CD4-positive, alpha-beta memory T cell (primary cell): ENCODE data around the gene CORIN. TPM values are rescaled to one million over a fixed set of nuclear protein-coding genes. Genes with fewer than 3 reads are reported as not detected.
A peak's percentile ranks its signal among the peaks of the same experiment; 100 is the strongest.

ENCODE experiments used
- CTCF ChIA-PET: fragments of 350-600 bp; sonication (Branson Sonifier 250); formaldehyde crosslinking; loops from one replicate; lab custom pipeline; 2021; ENCODE audit warnings: inconsistent platforms; ENCODE audit not compliant: partially characterized antibody; lab: Charles Lee
- POLR2A ChIA-PET: fragments of 350-600 bp; sonication (Branson Sonifier 250); formaldehyde crosslinking; loops from one replicate; lab custom pipeline; 2021; ENCODE audit not compliant: partially characterized antibody; lab: Charles Lee
- DNase-seq, 5 donors: peaks; one replicate each; pipeline versions ENCODE4 v3.0.0 to v3.0.0-alpha.2; 2020 to 2022; ENCODE audit warnings: mixed read lengths in 1 of 5
- H3K27ac ChIP-seq: one replicate; pipeline ENCODE4 v1.7.0; 2013; ENCODE audit warnings: low read depth, low read length
- H3K27me3 ChIP-seq: 2 replicates; pipeline ENCODE4 v1.7.0; 2013; ENCODE audit warnings: mild to moderate bottlenecking, low read length, moderate library complexity; ENCODE audit not compliant: insufficient read depth
- H3K36me3 ChIP-seq: 2 replicates; pipeline ENCODE4 v1.7.0; 2013; ENCODE audit warnings: mild to moderate bottlenecking, low read length, moderate library complexity; ENCODE audit not compliant: insufficient read depth
- H3K4me1 ChIP-seq: 2 replicates; pipeline ENCODE4 v1.7.0; 2013; ENCODE audit warnings: mild to moderate bottlenecking, low read length, moderate library complexity; ENCODE audit not compliant: insufficient read depth
- H3K4me3 ChIP-seq, 2 donors: one replicate each; pipeline ENCODE4 v1.7.0; 2013; ENCODE audit warnings: low read length in 2 of 2, mild to moderate bottlenecking in 1 of 2
- H3K9me3 ChIP-seq, 2 donors: one replicate each; pipeline ENCODE4 v1.7.0; 2013; ENCODE audit warnings: low read length in 2 of 2, control low read depth in 1 of 2; ENCODE audit not compliant: control insufficient read depth in 1 of 2
- H3K27ac Mint-ChIP-seq, 7 donors: one replicate each; pipeline ENCODE4 v1.8.0; 2020 to 2021; ENCODE audit warnings: mixed read lengths in 7 of 7, mild to moderate bottlenecking in 6 of 7, inconsistent platforms in 3 of 7, moderate library complexity in 3 of 7
- H3K27me3 Mint-ChIP-seq, 2 donors: one replicate each; pipeline ENCODE4 v1.8.0; 2020 to 2021; ENCODE audit warnings: mixed read lengths in 2 of 2
- H3K36me3 Mint-ChIP-seq, 2 donors: one replicate each; pipeline ENCODE4 v1.8.0; 2020 to 2021; ENCODE audit warnings: mixed read lengths in 2 of 2, inconsistent platforms in 1 of 2, mild to moderate bottlenecking in 1 of 2
- H3K4me1 Mint-ChIP-seq, 4 donors: one replicate each; pipeline ENCODE4 v1.8.0; 2020 to 2021; ENCODE audit warnings: mixed read lengths in 4 of 4, mild to moderate bottlenecking in 1 of 4
- H3K4me3 Mint-ChIP-seq, 8 donors: one replicate each; pipeline ENCODE4 v1.8.0; 2020 to 2021; ENCODE audit warnings: mixed read lengths in 8 of 8, mild to moderate bottlenecking in 7 of 8, moderate library complexity in 6 of 8, inconsistent platforms in 3 of 8
- H3K9me3 Mint-ChIP-seq, 8 donors: one replicate each; pipeline ENCODE4 v1.8.0; 2020 to 2021; ENCODE audit warnings: mixed read lengths in 8 of 8, mild to moderate bottlenecking in 5 of 8, inconsistent platforms in 3 of 8, moderate library complexity in 1 of 8
- intact Hi-C: fragments of 100-400 bp; cut with micrococcal nuclease; formaldehyde crosslinking; loops from one replicate; pipeline ENCODE4 v1.15.1; 2023
- polyA plus RNA-seq, 2 donors: library from polyadenylated mRNA; unstranded; fragments of 300-500 nt; fragmentation: Illumina TruSeq; gene quantifications; one replicate each; pipeline ENCODE4 v1.2.3, GENCODE V29; 2021
- total RNA-seq, 2 experiments: library from RNA; stranded (reverse); gene quantifications; one replicate each; pipeline ENCODE4 v1.2.3, GENCODE V29; 2021

Gene CORIN
- total and polyA plus RNA-seq, 4 experiments from 2014 or later, result 0.30 to 1.1 (median 0.36) TPM; not detected in 1

GRCh38 chr4:47849466-47849865 lies 11.6 kb upstream of the CORIN start:
- CTCF ChIA-PET, result no interaction called here
- intact Hi-C loops, result no loop called here
- H3K9me3 Mint-ChIP-seq, result peaks cover 0 to 5% (median 0%) of the 10 kb centered on the region in 8 donors
- no peak overlapping the region for H3K4me3 ChIP-seq
- no peaks in the 10 kb centered on the region for H3K36me3 ChIP-seq
- H3K27me3 ChIP-seq, result no peaks in the 10 kb centered on the region
- no peak overlapping the region for H3K27ac ChIP-seq
- peaks cover 0 to 2% (median 0%) of the 10 kb centered on the region in 4 donors for H3K4me1 Mint-ChIP-seq
- no peaks in the 10 kb centered on the region for H3K9me3 ChIP-seq
- no peak for DNase-seq
- POLR2A ChIA-PET, result no interaction called here
- no peaks in the 10 kb centered on the region for H3K27me3 Mint-ChIP-seq
- H3K4me3 Mint-ChIP-seq, result no peak overlapping the region
- H3K27ac Mint-ChIP-seq, result no peak overlapping the region
- H3K36me3 Mint-ChIP-seq, result peaks cover 44 to 57% of the 10 kb centered on the region in 2 donors
- no peaks in the 10 kb centered on the region for H3K4me1 ChIP-seq

- Histone ChIP-seq H3K36me3 (no peaks in the 10 kb centered on the region), H3K4me1 (no peaks in the 10 kb centered on the region), H3K4me3 (no peak overlapping the region), H3K27me3 (no peaks in the 10 kb centered on the region), H3K27ac (no peak overlapping the region), H3K9me3 (no peaks in the 10 kb centered on the region)
- CTCF ChIA-PET, result interaction anchor here (1.2 to 1.7 kb wide), 2 partner anchors 10 to 11 kb away, joined by 3 to 8 read pairs; partner anchors contain the start of gene CORIN
- Mint-ChIP-seq H3K9me3 (peaks cover 0 to 5% (median 0%) of the 10 kb centered on the region in 8 donors), H3K4me1 (no peaks in the 10 kb centered on the region), H3K4me3 (no peak overlapping the region), H3K27me3 (no peaks in the 10 kb centered on the region), H3K36me3 (peaks cover 47 to 56% of the 10 kb centered on the region in 2 donors), H3K27ac (no peak overlapping the region)
- POLR2A ChIA-PET, result no interaction called here
- intact Hi-C loops, result no loop called here
- DNase-seq, result no peak
Measured at GRCh38 chr4:47848041-47848440, 10.2 kb upstream of the CORIN start.

GRCh38 chr4:47842985-47843384 lies 5.1 kb upstream of the CORIN start:
- Mint-ChIP-seq H3K27me3 (no peaks in the 10 kb centered on the region), H3K9me3 (peaks cover 0 to 5% (median 0%) of the 10 kb centered on the region in 8 donors), H3K36me3 (peaks cover 21 to 28% of the 10 kb centered on the region in 2 donors), H3K27ac (no peak overlapping the region), H3K4me3 (no peak overlapping the region), H3K4me1 (peaks cover 6 to 16% (median 9%) of the 10 kb centered on the region in 4 donors)
- no peaks in the 10 kb centered on the region for H3K36me3 ChIP-seq
- ChIA-PET CTCF (no interaction called here), POLR2A (no interaction called here)
- intact Hi-C loops, result no loop called here
- no peaks in the 10 kb centered on the region for H3K27me3 ChIP-seq
- H3K4me3 ChIP-seq, result no peak overlapping the region
- no peak overlapping the region for H3K27ac ChIP-seq
- no peak for DNase-seq
- H3K9me3 ChIP-seq, result no peaks in the 10 kb centered on the region
- H3K4me1 ChIP-seq, result peaks cover 8% of the 10 kb centered on the region

GRCh38 chr4:47840291-47840690 lies 2.4 kb upstream of the CORIN start:
- no peaks in the 10 kb centered on the region for H3K27me3 Mint-ChIP-seq
- no peaks in the 10 kb centered on the region for H3K27me3 ChIP-seq
- peaks cover 24% of the 10 kb centered on the region for H3K4me1 ChIP-seq
- no peaks in the 10 kb centered on the region for H3K9me3 ChIP-seq
- H3K27ac Mint-ChIP-seq, result peak overlapping the region in 3 of 7 donors; percentile 1 to 84 (median 19)
- CTCF ChIA-PET, result interaction anchor here (0.7 to 5.8 kb wide), 10 partner anchors 10 to 174 kb away, joined by 3 to 53 read pairs (median 4); no protein-coding TSS in a partner anchor
- H3K4me3 ChIP-seq, result no peak overlapping the region
- H3K4me1 Mint-ChIP-seq, result peaks cover 14 to 42% (median 17%) of the 10 kb centered on the region in 4 donors
- H3K27ac ChIP-seq, result no peak overlapping the region
- intact Hi-C loops, result no loop called here
- no peak for DNase-seq
- no peaks in the 10 kb centered on the region for H3K36me3 ChIP-seq
- peaks cover 0 to 1% (median 0%) of the 10 kb centered on the region in 8 donors for H3K9me3 Mint-ChIP-seq
- peaks cover 9 to 11% of the 10 kb centered on the region in 2 donors for H3K36me3 Mint-ChIP-seq
- POLR2A ChIA-PET, result no interaction called here
- no peak overlapping the region for H3K4me3 Mint-ChIP-seq

- Mint-ChIP-seq H3K36me3 (peaks cover 7 to 9% of the 10 kb centered on the region in 2 donors), H3K4me1 (peaks cover 14 to 47% (median 20%) of the 10 kb centered on the region in 4 donors), H3K9me3 (peaks cover 0 to 3% (median 0%) of the 10 kb centered on the region in 8 donors), H3K27ac (peak overlapping the region in 6 of 7 donors; percentile 61 to 82 (median 70)), H3K27me3 (no peaks in the 10 kb centered on the region), H3K4me3 (peak overlapping the region in 7 of 8 donors; percentile 5 to 93 (median 41))
- H3K27me3 ChIP-seq, result no peaks in the 10 kb centered on the region
- intact Hi-C loops, result loop anchor here (1.0 to 2.0 kb wide), 3 partner anchors 94 to 153 kb away; no protein-coding TSS in a partner anchor
- H3K4me3 ChIP-seq, result no peak overlapping the region
- DNase-seq, result peak; percentile 34 to 60 (median 39)
- peak overlapping the region; percentile 39 for H3K27ac ChIP-seq
- no peaks in the 10 kb centered on the region for H3K36me3 ChIP-seq
- CTCF ChIA-PET, result interaction anchor here (0.7 to 5.8 kb wide), 12 partner anchors 8 to 173 kb away, joined by 3 to 53 read pairs (median 4); no protein-coding TSS in a partner anchor
- H3K9me3 ChIP-seq, result no peaks in the 10 kb centered on the region
- POLR2A ChIA-PET, result interaction anchor here (1.0 kb wide), 1 partner anchor 75 kb away, joined by 5 read pairs; the partner anchor contains the start of gene NFXL1
- peaks cover 25% of the 10 kb centered on the region for H3K4me1 ChIP-seq
Measured at GRCh38 chr4:47839259-47839658, 1.4 kb upstream of the CORIN start.

- DNase-seq, result no peak
- intact Hi-C loops, result loop anchor here (2.0 kb wide), 1 partner anchor 94 kb away; no protein-coding TSS in a partner anchor
- Mint-ChIP-seq H3K27me3 (no peaks in the 10 kb centered on the region), H3K9me3 (peaks cover 0 to 3% (median 0%) of the 10 kb centered on the region in 8 donors), H3K36me3 (peaks cover 0 to under 1% of the 10 kb centered on the region in 2 donors), H3K4me1 (peaks cover 14 to 47% (median 20%) of the 10 kb centered on the region in 4 donors), H3K4me3 (peak overlapping the region; percentile 87 to 93 (median 89)), H3K27ac (peak overlapping the region in 3 of 7 donors; percentile 35 to 61 (median 60))
- Histone ChIP-seq H3K36me3 (no peaks in the 10 kb centered on the region), H3K27ac (no peak overlapping the region), H3K4me3 (no peak overlapping the region), H3K9me3 (no peaks in the 10 kb centered on the region), H3K27me3 (no peaks in the 10 kb centered on the region), H3K4me1 (peaks cover 25% of the 10 kb centered on the region)
- POLR2A ChIA-PET, result no interaction called here
- CTCF ChIA-PET, result interaction anchor here (0.8 to 5.8 kb wide), 6 partner anchors 15 to 169 kb away, joined by 3 to 53 read pairs (median 8); no protein-coding TSS in a partner anchor
Measured at GRCh38 chr4:47838445-47838844, 578 bp upstream of the CORIN start.
